Motor neuron (in vitro differentiated cells): Measurements from ENCODE around the gene ITPR2. TPM values are rescaled to one million over a fixed set of nuclear protein-coding genes. Genes with fewer than 3 reads are reported as not detected.
"Not testable (repeated sequence)": the region's sequence is repeated elsewhere in the genome, so short reads cannot be mapped to it uniquely, and the experiment has no call there.

Experiments
- ATAC-seq, 8 experiments: fragments of 200-7000 bp; cut with Tn5 transposase; replicated peaks in 6 of 8; 2 replicates each; pipeline ENCODE4 v1.8.0; 2021; ENCODE audit warnings: mild to moderate bottlenecking in 8 of 8, moderate library complexity in 8 of 8
- H3K27ac ChIP-seq, 2 donors: fragments of 250-450 bp; sonication (Bioruptor Pico); 2 replicates each; pipeline ENCODE4 v1.9.0; 2021; ENCODE audit warnings: antibody characterized with exemption in 2 of 2, mild to moderate bottlenecking in 2 of 2, moderate library complexity in 1 of 2
- H3K4me1 ChIP-seq, 2 donors: fragments of 250-450 bp; sonication (Bioruptor Pico); replicated peaks in 1 of 2; 2 replicates each; pipeline ENCODE4 v1.6.1; 2021; ENCODE audit warnings: antibody characterized with exemption in 2 of 2, mild to moderate bottlenecking in 2 of 2, moderate library complexity in 1 of 2
- H3K4me3 ChIP-seq, 5 donors: fragments of 250-450 bp; sonication (Bioruptor Pico); 2 replicates each; pipeline ENCODE4 v1.9.0; 2021; ENCODE audit warnings: antibody characterized with exemption in 5 of 5, mild to moderate bottlenecking in 5 of 5, moderate library complexity in 4 of 5
- WGBS, 10 experiments: fragments of 450-650 bp; shearing (Covaris generic); methylation state at CpG; one replicate each; pipeline ENCODE4 v1.0.0; 2022; 5-methylcytosine and 5-hydroxymethylcytosine counted together
- in situ Hi-C, 9 experiments: fragments of 400-800 bp; cut with MboI; loops; one replicate each; pipeline ENCODE4 v1.15.0; 2021; ENCODE audit warnings: low sequenced_read_pairs in 9 of 9, low pct_unique_long_range_greater_than_20kb in 2 of 9; ENCODE audit not compliant: unreplicated experiment in 9 of 9
- total RNA-seq, 8 experiments: library from RNA; unstranded; fragments of 300-600 nt; gene quantifications; 2 replicates each; pipeline versions ENCODE4 v1.2.3 to v1.2.4, GENCODE V29; 2022

Gene ITPR2
- total RNA-seq, 8 experiments from 2014 or later, result 0.27 to 51.5 (median 11.5) TPM

- in situ Hi-C loops, result no loop called here
- Histone ChIP-seq H3K4me3 (no peak overlapping the region), H3K4me1 (no peaks in the 10 kb centered on the region), H3K27ac (no peak overlapping the region)
- 0 to 88% (median 60%) methylated on average over 1 to 2 of the region's 2 CpGs; no CpG with 5 or more reads in 3 of the 10 experiments for WGBS, 10 experiments
- peak in 1 of 8 experiments; percentile 64 for ATAC-seq
Measured at GRCh38 chr12:26789731-26790644, 43.0 kb downstream of the ITPR2 start.

- ATAC-seq, result peak in 6 of 8 experiments; percentile 25 to 94 (median 91)
- Histone ChIP-seq H3K27ac (no peak overlapping the region), H3K4me3 (no peak overlapping the region), H3K4me1 (no peaks in the 10 kb centered on the region)
- in situ Hi-C loops, result no loop called here
- WGBS, 10 experiments, result 0 to 90% (median 58%) methylated on average over 1 to 2 of the region's 2 CpGs; no CpG with 5 or more reads in 3 of the 10 experiments
Measured at GRCh38 chr12:26786865-26787514, 46.0 kb downstream of the ITPR2 start.

GRCh38 chr12:26786491-26786864 is 46.5 kb downstream of the ITPR2 start:
- H3K4me1 ChIP-seq, result no peaks in the 10 kb centered on the region
- in situ Hi-C loops, result no loop called here
- WGBS, 10 experiments, result 80 to 100% (median 92%) methylated on average over 1 to 3 of the region's 3 CpGs; no CpG with 5 or more reads in 1 of the 10 experiments
- H3K4me3 ChIP-seq, result no peak overlapping the region
- ATAC-seq, result peak in 1 of 8 experiments; percentile 7
- H3K27ac ChIP-seq, result no peak overlapping the region

GRCh38 chr12:26783816-26784379 is 49.1 kb downstream of the ITPR2 start:
- H3K27ac ChIP-seq, ATAC-seq, H3K4me3 ChIP-seq, in situ Hi-C loops, H3K4me1 ChIP-seq: not testable (repeated sequence)
- WGBS, 10 experiments, result 81 to 100% (median 87%) methylated on average over 1 to 2 of the region's 3 CpGs; no CpG with 5 or more reads in 2 of the 10 experiments

GRCh38 chr12:26783131-26783526 is 49.9 kb downstream of the ITPR2 start:
- 40 to 100% (median 86%) methylated on average over 1 of the region's 1 CpG; no CpG with 5 or more reads in 3 of the 10 experiments for WGBS, 10 experiments
- H3K4me3 ChIP-seq, result no peak overlapping the region
- ATAC-seq, result no peak
- H3K27ac ChIP-seq, result no peak overlapping the region
- no peaks in the 10 kb centered on the region for H3K4me1 ChIP-seq
- in situ Hi-C loops, result no loop called here

GRCh38 chr12:26782372-26783130 is 50.4 kb downstream of the ITPR2 start:
- no peak overlapping the region for H3K4me3 ChIP-seq
- peak in 1 of 8 experiments; percentile 8 for ATAC-seq
- WGBS, 10 experiments, result 67 to 100% (median 79%) methylated on average over 1 to 3 of the region's 3 CpGs
- H3K4me1 ChIP-seq, result no peaks in the 10 kb centered on the region
- in situ Hi-C loops, result no loop called here
- no peak overlapping the region for H3K27ac ChIP-seq

DNA sequence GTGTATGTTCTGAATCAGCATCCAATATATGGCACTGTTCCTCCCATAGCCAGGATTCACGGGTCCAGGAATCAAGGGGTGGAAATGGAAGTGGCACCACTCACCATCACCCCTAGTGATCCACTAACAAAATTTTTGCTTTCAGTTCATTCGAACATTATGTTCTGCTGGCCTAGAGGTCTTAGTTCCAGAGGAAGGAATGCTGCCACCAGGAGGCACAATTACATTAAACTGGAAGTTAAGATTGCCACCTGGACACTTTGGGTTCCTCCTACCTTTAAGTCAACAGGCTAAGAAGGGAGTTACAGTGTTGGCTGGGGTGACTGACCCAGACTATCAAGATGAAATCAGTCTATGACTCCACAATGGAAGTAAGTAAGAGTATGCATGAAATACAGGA is 52.3 kb downstream of the ITPR2 start:
- ATAC-seq, H3K4me3 ChIP-seq, H3K27ac ChIP-seq, in situ Hi-C loops, H3K4me1 ChIP-seq: not testable (repeated sequence)
- WGBS, 10 experiments, result 67 to 100% (median 93%) methylated on average over 1 to 2 of the region's 2 CpGs; no CpG with 5 or more reads in 6 of the 10 experiments

- WGBS, 10 experiments, result 33 to 100% (median 60%) methylated on average over 1 to 3 of the region's 5 CpGs; no CpG with 5 or more reads in 2 of the 10 experiments
- H3K27ac ChIP-seq, H3K4me1 ChIP-seq, in situ Hi-C loops, ATAC-seq, H3K4me3 ChIP-seq: not testable (repeated sequence)
Measured at GRCh38 chr12:26778173-26778775, 54.7 kb downstream of the ITPR2 start.

- 47 to 79% (median 69%) methylated on average over 2 to 3 of the region's 3 CpGs; no CpG with 5 or more reads in 3 of the 10 experiments for WGBS, 10 experiments
- no peak overlapping the region for H3K27ac ChIP-seq
- H3K4me1 ChIP-seq, result no peaks in the 10 kb centered on the region
- no peak for ATAC-seq
- H3K4me3 ChIP-seq, result no peak overlapping the region
- in situ Hi-C loops, result no loop called here
Measured at GRCh38 chr12:26777236-26777635, 55.8 kb downstream of the ITPR2 start.

- H3K4me1 ChIP-seq, H3K4me3 ChIP-seq, H3K27ac ChIP-seq, in situ Hi-C loops, ATAC-seq: not testable (repeated sequence)
- WGBS, 10 experiments, result 80 to 100% (median 90%) methylated on average over 1 to 3 of the region's 3 CpGs; no CpG with 5 or more reads in 5 of the 10 experiments
Measured at GRCh38 chr12:26775991-26776390, 57.0 kb downstream of the ITPR2 start.

DNA sequence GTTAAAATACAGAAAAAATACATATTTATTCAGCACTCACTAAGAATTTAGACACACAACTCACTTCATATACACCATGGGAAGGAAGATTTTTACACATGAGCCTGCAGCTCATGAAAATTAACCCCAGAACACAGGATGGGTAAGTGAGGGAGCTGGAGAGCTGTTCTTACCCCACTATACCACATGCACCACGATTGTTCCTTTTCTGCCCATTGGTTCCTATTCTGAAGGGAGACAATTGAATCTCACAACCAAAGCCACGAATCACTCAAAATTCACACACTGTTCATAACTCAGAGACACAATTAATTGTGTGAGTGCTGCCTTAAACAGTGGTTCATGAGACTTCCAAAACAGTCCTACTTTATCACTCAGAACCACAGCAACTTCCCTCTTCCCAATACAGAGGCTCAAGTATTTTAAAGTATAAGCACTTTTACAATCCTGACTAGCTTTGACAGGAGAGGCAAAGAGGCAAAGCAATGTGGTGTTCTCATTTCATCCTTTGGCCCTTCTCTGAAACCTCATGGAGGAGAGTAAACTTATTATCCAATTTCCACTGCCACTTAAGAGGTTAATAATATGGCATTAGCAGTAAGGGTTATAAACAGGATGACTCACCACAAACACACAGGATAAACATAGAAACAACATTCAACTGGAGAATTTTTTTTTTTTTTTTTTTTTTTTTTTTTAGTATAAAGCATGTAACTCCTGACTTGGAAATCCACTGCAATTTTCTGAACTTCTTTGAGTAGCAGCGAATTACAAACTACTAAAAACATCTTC is 59.5 kb downstream of the ITPR2 start:
- in situ Hi-C loops, result no loop called here
- 38 to 92% (median 70%) methylated on average over 1 to 3 of the region's 3 CpGs; no CpG with 5 or more reads in 3 of the 10 experiments for WGBS, 10 experiments
- H3K27ac ChIP-seq, result no peak overlapping the region

More for the DNA sequence above, 59.5 kb downstream of the ITPR2 start:
- H3K4me3 ChIP-seq, result no peak overlapping the region
- peak in 1 of 8 experiments; percentile 39 for ATAC-seq
- H3K4me1 ChIP-seq, result no peaks in the 10 kb centered on the region
